ENCODE measurements around the gene ADGRE1.
A peak's percentile ranks its signal among the peaks of the same experiment; 100 is the strongest.

Gene ADGRE1

DNA sequence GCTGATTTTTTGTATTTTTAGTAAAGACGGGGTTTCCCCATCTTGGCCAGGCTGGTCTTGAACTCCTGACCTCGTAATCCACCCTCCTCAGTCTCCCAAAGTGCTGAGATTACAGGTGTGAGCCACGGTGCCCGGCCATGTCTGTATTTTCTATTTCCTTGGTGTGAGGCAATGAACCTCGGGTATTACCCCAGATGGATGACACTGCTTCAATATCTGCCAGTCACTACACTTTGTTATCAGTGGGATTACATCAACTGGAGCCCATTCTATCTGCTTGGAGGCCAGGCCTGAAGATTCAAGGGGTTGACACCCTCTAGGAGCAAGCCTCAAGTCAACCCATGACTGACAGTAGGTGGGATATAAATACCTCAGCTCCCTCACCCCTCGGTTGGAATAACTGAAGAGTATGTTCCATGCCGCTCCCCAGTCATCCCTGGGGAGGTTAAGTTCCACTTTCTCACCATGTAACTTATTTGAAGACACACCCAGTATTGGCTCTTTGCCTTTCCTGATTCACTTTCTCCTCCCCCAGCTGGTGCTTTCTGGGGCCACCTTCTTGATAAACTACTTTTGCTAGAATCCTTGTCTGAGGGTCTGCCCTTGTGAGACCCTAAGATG, 992 bp upstream of the ADGRE1 start:
- no peak for DNase-seq

DNA sequence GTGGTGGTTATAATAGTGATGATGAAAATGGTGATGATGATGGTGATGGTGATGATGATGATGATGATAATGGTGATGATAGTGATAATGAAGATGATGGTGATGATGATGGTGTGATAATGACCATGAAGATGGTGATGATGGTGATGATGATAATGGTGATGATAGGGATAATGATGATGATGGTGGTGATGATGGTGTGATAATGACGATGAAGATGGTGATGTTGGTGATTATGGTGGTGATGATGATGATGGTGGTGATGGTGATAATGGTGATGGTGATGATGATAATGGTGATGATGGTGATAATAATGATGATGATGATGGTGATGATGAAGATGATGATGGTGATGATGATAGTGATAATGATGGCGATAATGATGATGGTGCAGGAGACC, 1.6 kb downstream of the ADGRE1 start:
- no peak for DNase-seq

DNA sequence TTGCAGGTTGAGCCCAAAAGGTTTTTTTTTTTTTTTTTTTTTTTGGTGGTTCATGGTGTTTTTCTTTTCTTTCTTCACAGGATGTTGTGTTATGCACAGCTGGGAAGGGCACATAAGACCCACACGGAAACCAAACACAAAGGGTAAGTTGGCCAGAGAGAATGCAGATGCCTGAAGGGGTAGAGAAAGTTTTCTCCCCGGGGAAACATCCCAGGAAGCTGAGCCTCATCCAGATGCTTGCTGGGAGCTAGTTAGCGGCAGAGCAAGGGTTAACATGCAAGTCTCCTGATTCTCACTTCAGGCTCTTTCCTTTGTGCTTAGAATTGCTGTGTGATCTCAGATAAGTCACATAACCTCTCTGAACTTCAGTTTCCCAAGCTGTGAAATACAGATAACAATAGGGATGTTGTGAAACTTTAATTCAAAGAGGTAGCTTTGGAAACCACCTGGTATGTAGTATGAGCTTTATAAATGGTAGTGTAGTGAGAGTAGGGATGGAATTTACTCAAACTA, 3.1 kb downstream of the ADGRE1 start:
- peak; percentile 3 for DNase-seq

- peak; percentile 54 for DNase-seq
Measured at GRCh38 chr19:6890938-6891337, 3.6 kb downstream of the ADGRE1 start.

- DNase-seq: no peak
Measured at GRCh38 chr19:6891761-6892385, 4.5 kb downstream of the ADGRE1 start.

- no peak for DNase-seq
Measured at GRCh38 chr19:6894313-6894712, 6.9 kb downstream of the ADGRE1 start.

- DNase-seq: no peak
Measured at GRCh38 chr19:6903446-6903845, 16.1 kb downstream of the ADGRE1 start.

- DNase-seq: no peak
Measured at GRCh38 chr19:6906559-6907060, 19.2 kb downstream of the ADGRE1 start.

- no peak for DNase-seq
Measured at GRCh38 chr19:6911523-6911922, 24.1 kb downstream of the ADGRE1 start.

- DNase-seq: no peak
Measured at GRCh38 chr19:6914321-6914720, 26.9 kb downstream of the ADGRE1 start.

DNA sequence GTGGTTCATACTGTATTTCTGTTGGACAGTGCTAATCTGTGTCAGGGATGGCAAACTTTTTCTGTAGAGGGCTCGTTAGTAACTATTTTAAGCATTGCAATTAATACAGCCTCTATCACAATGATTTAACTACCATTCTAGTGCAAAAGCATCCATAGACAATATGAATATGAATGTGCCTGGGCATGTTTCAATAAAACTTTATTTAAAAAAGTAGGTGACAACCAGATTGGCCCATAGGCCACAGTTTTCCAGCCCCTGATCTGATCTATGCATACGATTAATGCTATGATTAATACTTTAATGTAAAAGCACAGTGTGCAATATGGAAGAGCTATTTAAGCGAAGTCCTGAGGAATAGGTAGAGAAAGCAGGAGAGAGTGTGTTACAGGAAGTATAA, 29.6 kb downstream of the ADGRE1 start:
- DNase-seq: no peak

DNA sequence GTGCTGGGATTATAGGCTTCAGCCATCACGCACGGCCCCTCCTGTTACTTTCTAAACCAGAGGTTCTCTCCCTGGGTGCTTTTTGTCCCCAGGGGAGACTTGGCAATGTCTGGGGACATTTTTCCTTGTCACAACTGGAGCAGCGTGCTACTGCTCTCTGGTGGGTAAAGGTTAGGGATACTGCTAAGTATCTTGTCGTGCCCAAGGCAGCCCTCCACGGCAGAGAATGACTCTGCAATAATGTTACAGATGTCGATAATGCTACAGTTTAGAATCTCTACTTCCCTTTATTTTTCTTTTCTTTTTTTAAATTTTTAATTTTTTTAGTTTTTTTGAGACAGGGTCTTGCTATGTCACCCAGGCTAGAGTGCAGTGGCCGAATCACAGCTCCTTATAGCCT, 38.0 kb downstream of the ADGRE1 start:
- DNase-seq: no peak

- peak; percentile 17 for DNase-seq
Measured at GRCh38 chr19:6925801-6926751, 38.7 kb downstream of the ADGRE1 start.

- no peak for DNase-seq
Measured at GRCh38 chr19:6930190-6930589, 42.8 kb downstream of the ADGRE1 start.

DNA sequence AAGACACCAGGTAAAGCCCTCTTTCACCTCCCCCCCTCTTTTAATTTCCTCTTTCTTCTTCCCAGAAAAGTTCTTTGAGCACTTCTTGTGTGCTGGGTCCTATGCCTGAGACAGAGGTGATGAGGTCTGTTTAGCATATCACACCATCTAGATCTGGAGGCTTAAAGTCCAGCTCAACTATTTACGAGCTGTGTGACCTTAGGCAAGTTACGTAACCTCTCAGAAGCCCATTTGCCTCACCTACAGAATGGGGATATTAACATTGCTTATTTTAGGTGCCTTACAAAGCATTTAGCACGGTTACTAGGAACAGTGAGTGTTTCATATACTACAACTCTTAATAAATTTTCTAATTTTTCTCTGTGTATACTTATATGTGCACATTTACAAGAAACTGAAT, 47.7 kb downstream of the ADGRE1 start:
- no peak for DNase-seq

GRCh38 chr19:6935618-6936017, 48.2 kb downstream of the ADGRE1 start:
- no peak for DNase-seq

- no peak for DNase-seq
Measured at GRCh38 chr19:6945733-6946132, 58.4 kb downstream of the ADGRE1 start.

- DNase-seq: peak; percentile 47
Measured at GRCh38 chr19:6947745-6948144, 60.4 kb downstream of the ADGRE1 start.

DNA sequence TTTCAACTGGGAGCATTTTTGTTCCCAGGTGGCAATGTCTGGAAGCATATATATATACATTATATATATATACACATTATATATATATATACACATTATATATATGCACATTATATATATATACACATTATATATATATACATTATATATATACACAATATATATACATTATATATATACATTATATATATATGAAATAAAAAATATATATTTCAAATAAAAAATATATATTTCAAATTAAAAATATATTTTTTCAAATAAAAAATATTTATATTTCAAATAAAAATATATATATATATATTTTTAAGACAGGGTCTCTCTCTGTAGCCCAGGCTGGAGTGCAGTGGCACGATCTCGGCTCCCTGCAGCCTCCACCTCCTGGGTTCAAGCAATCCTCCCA, 61.5 kb downstream of the ADGRE1 start:
- DNase-seq: no peak

- no peak for DNase-seq
Measured at GRCh38 chr19:6952956-6953355, 65.6 kb downstream of the ADGRE1 start.

GRCh38 chr19:6955082-6955481, 67.7 kb downstream of the ADGRE1 start:
- no peak for DNase-seq

- no peak for DNase-seq
Measured at GRCh38 chr19:6956573-6956972, 69.2 kb downstream of the ADGRE1 start.

GRCh38 chr19:6958791-6959190, 71.4 kb downstream of the ADGRE1 start:
- no peak for DNase-seq

Data from activated naive CD4-positive, alpha-beta T cell treated with Interleukin-2 at 50 U/mL for 16 hours (primary cell).